ENCODE data around the gene MMP20. TPM values are rescaled to one million over a fixed set of nuclear protein-coding genes. Genes with fewer than 3 reads are reported as not detected.

Gene MMP20
- total RNA-seq, 4 donors from 2014 or later: not detected

GRCh38 chr11:102662607-102663006, 37.5 kb upstream of the MMP20 start:
- H3K27me3 ChIP-seq: no peaks in the 10 kb centered on the region
- no peaks in the 10 kb centered on the region for H3K4me1 ChIP-seq
- no peaks in the 10 kb centered on the region for H3K9me3 ChIP-seq
- intact Hi-C loops (cut with DNase I): no loop called here
- no peak for TF ChIP-seq CTCF (IDR thresholded peaks at IDR 0.05)
- TF ChIP-seq POLR2A (IDR thresholded peaks at IDR 0.05): no peak
- H3K27ac ChIP-seq: no peak overlapping the region
- DNase-seq: no peak
- no peak overlapping the region for H3K4me3 ChIP-seq
- no peaks in the 10 kb centered on the region for H3K36me3 ChIP-seq

- Histone ChIP-seq H3K4me1 (no peaks in the 10 kb centered on the region), H3K9me3 (no peaks in the 10 kb centered on the region), H3K27me3 (no peaks in the 10 kb centered on the region), H3K27ac (no peak overlapping the region), H3K36me3 (no peaks in the 10 kb centered on the region), H3K4me3 (no peak overlapping the region)
- DNase-seq: no peak
- no peak for TF ChIP-seq CTCF (IDR thresholded peaks at IDR 0.05)
- no peak for TF ChIP-seq POLR2A (IDR thresholded peaks at IDR 0.05)
- 81 to 88% methylated on average over 3 to 4 of the region's 4 CpGs for WGBS, 2 donors
- intact Hi-C loops (cut with DNase I): no loop called here
Observed at GRCh38 chr11:102661040-102661439, 35.9 kb upstream of the MMP20 start.

GRCh38 chr11:102656528-102656927, 31.4 kb upstream of the MMP20 start:
- intact Hi-C loops (cut with DNase I): no loop called here
- no peak overlapping the region for H3K27ac ChIP-seq
- H3K9me3 ChIP-seq: no peaks in the 10 kb centered on the region
- H3K36me3 ChIP-seq: no peaks in the 10 kb centered on the region
- no peak for TF ChIP-seq POLR2A (IDR thresholded peaks at IDR 0.05)
- no peak for TF ChIP-seq CTCF (IDR thresholded peaks at IDR 0.05)
- DNase-seq: no peak
- H3K27me3 ChIP-seq: no peaks in the 10 kb centered on the region
- no peak overlapping the region for H3K4me3 ChIP-seq
- 63 to 67% methylated on average over 1 of the region's 1 CpG for WGBS, 2 donors
- H3K4me1 ChIP-seq: no peaks in the 10 kb centered on the region

- no peak for DNase-seq
- no peak for TF ChIP-seq POLR2A (IDR thresholded peaks at IDR 0.05)
- TF ChIP-seq CTCF (IDR thresholded peaks at IDR 0.05): no peak
Observed at GRCh38 chr11:102655547-102655946, 30.4 kb upstream of the MMP20 start.

GRCh38 chr11:102654761-102655160, 29.6 kb upstream of the MMP20 start:
- H3K27ac ChIP-seq: no peak overlapping the region
- intact Hi-C loops (cut with DNase I): no loop called here
- no peaks in the 10 kb centered on the region for H3K9me3 ChIP-seq
- H3K4me1 ChIP-seq: no peaks in the 10 kb centered on the region
- no peak overlapping the region for H3K4me3 ChIP-seq
- TF ChIP-seq POLR2A (IDR thresholded peaks at IDR 0.05): no peak
- TF ChIP-seq CTCF (IDR thresholded peaks at IDR 0.05): no peak
- H3K27me3 ChIP-seq: no peaks in the 10 kb centered on the region
- no peak for DNase-seq
- no peaks in the 10 kb centered on the region for H3K36me3 ChIP-seq
- WGBS, 2 donors: 70 to 88% methylated on average over 1 of the region's 1 CpG

More at GRCh38 chr11:102655547-102655946, 30.4 kb upstream of the MMP20 start:
- H3K4me3 ChIP-seq: no peak overlapping the region
- H3K9me3 ChIP-seq: no peaks in the 10 kb centered on the region
- no peak overlapping the region for H3K27ac ChIP-seq
- H3K36me3 ChIP-seq: no peaks in the 10 kb centered on the region
- WGBS, 2 donors: 61 to 63% methylated on average over 2 of the region's 2 CpGs
- intact Hi-C loops (cut with DNase I): no loop called here
- no peaks in the 10 kb centered on the region for H3K4me1 ChIP-seq
- no peaks in the 10 kb centered on the region for H3K27me3 ChIP-seq
